ENCODE results near the gene TRPM1.

- no peak for TF ChIP-seq CTCF (IDR thresholded peaks at IDR 0.05)
- TF ChIP-seq POLR2A (IDR thresholded peaks at IDR 0.05): no peak
These were observed 49.3 kb upstream of the TRPM1 start for GRCh38 chr15:31150732-31151231.
